ENCODE data around the gene CAPZA1. TPM values are rescaled to one million over a fixed set of nuclear protein-coding genes. Genes with fewer than 3 reads are reported as not detected.
A peak's percentile ranks its signal among the peaks of the same experiment; 100 is the strongest.

Gene CAPZA1
- total and polyA plus RNA-seq, 10 of the 15 experiments (the other 5 are each of a cell fraction or from before 2014, with no cell fraction given), result 187 to 886 (median 278) TPM

DNA sequence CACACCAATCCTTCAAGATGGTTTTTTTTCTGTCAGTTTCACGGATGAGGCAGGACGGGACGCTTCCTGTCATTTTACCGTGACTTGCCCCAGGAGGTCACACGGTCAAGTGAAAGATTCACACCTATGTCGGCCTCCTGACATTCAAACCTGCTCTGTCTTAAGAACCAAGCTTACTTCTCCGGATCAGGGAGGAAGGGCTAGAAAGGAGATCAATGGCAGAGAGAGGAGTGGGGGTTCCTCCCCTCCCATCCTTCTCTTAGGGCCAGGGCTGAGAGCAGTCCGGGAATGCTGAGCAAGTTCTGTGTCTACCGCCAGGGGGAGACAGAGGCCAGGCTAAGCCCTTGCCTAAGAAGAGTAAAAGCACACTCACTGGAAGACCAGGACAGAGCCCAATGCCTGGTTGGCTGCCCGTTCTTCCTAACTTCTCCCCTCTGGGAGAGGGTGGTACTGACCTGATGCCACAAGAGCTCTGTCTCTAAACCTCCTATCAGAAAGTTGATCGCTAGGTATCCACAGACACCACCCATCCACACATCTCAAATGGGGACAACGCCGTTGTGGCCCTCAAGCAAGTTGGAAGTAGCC is 96.6 kb downstream of the CAPZA1 start (continued):
- TF ChIP-seq EZH2 (IDR thresholded peaks at IDR 0.05; ENCODE audit: borderline replicate concordance, control insufficient read depth, low read depth, low read length) (no peak), SREBF2 (IDR thresholded peaks at IDR 0.05; ENCODE audit: low read length) (no peak), IKZF1 (conservative IDR thresholded peaks at IDR 0.05) (peak; percentile 51; the same call in 1 of the 2 replicates), CBFB (IDR thresholded peaks at IDR 0.05; ENCODE audit: low read depth) (no peak), TCF3 (IDR thresholded peaks at IDR 0.05; ENCODE audit: borderline replicate concordance, insufficient read depth, low read depth, low read length) (no peak), TAF1 (IDR thresholded peaks at IDR 0.05; ENCODE audit: borderline replicate concordance, low read depth, low read length) (no peak), SMC3 (IDR thresholded peaks at IDR 0.05; ENCODE audit: borderline replicate concordance, low read length) (peak; percentile 93), EED (IDR thresholded peaks at IDR 0.05; ENCODE audit: low read depth) (peak; percentile 57; the same call in 1 of the 2 replicates), SPI1 (IDR thresholded peaks at IDR 0.05; ENCODE audit: borderline replicate concordance, insufficient read depth, low read depth, low read length) (no peak), TARDBP (IDR thresholded peaks at IDR 0.05; ENCODE audit: borderline replicate concordance) (no peak), TBL1XR1 (IDR thresholded peaks at IDR 0.05; ENCODE audit: low read depth, low read length) (no peak), HDAC2 (IDR thresholded peaks at IDR 0.05) (no peak), RCOR1 (conservative IDR thresholded peaks at IDR 0.05; ENCODE audit: low read depth, low read length) (no peak)
- TF ChIP-seq, protein P1, sequence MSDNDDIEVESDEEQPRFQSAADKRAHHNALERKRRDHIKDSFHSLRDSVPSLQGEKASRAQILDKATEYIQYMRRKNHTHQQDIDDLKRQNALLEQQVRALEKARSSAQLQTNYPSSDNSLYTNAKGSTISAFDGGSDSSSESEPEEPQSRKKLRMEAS (IDR thresholded peaks at IDR 0.05; ENCODE audit: low read depth, low read length), result peak; percentile 31; the same call in 1 of the 2 replicates
- TF ChIP-seq, protein P2, sequence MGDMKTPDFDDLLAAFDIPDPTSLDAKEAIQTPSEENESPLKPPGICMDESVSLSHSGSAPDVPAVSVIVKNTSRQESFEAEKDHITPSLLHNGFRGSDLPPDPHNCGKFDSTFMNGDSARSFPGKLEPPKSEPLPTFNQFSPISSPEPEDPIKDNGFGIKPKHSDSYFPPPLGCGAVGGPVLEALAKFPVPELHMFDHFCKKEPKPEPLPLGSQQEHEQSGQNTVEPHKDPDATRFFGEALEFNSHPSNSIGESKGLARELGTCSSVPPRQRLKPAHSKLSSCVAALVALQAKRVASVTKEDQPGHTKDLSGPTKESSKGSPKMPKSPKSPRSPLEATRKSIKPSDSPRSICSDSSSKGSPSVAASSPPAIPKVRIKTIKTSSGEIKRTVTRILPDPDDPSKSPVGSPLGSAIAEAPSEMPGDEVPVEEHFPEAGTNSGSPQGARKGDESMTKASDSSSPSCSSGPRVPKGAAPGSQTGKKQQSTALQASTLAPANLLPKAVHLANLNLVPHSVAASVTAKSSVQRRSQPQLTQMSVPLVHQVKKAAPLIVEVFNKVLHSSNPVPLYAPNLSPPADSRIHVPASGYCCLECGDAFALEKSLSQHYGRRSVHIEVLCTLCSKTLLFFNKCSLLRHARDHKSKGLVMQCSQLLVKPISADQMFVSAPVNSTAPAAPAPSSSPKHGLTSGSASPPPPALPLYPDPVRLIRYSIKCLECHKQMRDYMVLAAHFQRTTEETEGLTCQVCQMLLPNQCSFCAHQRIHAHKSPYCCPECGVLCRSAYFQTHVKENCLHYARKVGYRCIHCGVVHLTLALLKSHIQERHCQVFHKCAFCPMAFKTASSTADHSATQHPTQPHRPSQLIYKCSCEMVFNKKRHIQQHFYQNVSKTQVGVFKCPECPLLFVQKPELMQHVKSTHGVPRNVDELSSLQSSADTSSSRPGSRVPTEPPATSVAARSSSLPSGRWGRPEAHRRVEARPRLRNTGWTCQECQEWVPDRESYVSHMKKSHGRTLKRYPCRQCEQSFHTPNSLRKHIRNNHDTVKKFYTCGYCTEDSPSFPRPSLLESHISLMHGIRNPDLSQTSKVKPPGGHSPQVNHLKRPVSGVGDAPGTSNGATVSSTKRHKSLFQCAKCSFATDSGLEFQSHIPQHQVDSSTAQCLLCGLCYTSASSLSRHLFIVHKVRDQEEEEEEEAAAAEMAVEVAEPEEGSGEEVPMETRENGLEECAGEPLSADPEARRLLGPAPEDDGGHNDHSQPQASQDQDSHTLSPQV (IDR thresholded peaks at IDR 0.05), result no peak
- TF ChIP-seq, protein P3, sequence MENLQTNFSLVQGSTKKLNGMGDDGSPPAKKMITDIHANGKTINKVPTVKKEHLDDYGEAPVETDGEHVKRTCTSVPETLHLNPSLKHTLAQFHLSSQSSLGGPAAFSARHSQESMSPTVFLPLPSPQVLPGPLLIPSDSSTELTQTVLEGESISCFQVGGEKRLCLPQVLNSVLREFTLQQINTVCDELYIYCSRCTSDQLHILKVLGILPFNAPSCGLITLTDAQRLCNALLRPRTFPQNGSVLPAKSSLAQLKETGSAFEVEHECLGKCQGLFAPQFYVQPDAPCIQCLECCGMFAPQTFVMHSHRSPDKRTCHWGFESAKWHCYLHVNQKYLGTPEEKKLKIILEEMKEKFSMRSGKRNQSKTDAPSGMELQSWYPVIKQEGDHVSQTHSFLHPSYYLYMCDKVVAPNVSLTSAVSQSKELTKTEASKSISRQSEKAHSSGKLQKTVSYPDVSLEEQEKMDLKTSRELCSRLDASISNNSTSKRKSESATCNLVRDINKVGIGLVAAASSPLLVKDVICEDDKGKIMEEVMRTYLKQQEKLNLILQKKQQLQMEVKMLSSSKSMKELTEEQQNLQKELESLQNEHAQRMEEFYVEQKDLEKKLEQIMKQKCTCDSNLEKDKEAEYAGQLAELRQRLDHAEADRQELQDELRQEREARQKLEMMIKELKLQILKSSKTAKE (IDR thresholded peaks at IDR 0.05; ENCODE audit: low read depth, poor library complexity, severe bottlenecking), result no peak
- TF ChIP-seq, protein P4, sequence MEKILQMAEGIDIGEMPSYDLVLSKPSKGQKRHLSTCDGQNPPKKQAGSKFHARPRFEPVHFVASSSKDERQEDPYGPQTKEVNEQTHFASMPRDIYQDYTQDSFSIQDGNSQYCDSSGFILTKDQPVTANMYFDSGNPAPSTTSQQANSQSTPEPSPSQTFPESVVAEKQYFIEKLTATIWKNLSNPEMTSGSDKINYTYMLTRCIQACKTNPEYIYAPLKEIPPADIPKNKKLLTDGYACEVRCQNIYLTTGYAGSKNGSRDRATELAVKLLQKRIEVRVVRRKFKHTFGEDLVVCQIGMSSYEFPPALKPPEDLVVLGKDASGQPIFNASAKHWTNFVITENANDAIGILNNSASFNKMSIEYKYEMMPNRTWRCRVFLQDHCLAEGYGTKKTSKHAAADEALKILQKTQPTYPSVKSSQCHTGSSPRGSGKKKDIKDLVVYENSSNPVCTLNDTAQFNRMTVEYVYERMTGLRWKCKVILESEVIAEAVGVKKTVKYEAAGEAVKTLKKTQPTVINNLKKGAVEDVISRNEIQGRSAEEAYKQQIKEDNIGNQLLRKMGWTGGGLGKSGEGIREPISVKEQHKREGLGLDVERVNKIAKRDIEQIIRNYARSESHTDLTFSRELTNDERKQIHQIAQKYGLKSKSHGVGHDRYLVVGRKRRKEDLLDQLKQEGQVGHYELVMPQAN (conservative IDR thresholded peaks at IDR 0.05), result no peak
- TF ChIP-seq, protein P5, sequence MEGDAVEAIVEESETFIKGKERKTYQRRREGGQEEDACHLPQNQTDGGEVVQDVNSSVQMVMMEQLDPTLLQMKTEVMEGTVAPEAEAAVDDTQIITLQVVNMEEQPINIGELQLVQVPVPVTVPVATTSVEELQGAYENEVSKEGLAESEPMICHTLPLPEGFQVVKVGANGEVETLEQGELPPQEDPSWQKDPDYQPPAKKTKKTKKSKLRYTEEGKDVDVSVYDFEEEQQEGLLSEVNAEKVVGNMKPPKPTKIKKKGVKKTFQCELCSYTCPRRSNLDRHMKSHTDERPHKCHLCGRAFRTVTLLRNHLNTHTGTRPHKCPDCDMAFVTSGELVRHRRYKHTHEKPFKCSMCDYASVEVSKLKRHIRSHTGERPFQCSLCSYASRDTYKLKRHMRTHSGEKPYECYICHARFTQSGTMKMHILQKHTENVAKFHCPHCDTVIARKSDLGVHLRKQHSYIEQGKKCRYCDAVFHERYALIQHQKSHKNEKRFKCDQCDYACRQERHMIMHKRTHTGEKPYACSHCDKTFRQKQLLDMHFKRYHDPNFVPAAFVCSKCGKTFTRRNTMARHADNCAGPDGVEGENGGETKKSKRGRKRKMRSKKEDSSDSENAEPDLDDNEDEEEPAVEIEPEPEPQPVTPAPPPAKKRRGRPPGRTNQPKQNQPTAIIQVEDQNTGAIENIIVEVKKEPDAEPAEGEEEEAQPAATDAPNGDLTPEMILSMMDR (IDR thresholded peaks at IDR 0.05 in 2 of 3, conservative IDR thresholded peaks at IDR 0.05 in 1 of 3; ENCODE audit: control insufficient read depth in 2 of 3, extremely low read depth in 1 of 3, insufficient read depth in 1 of 3, low read depth in 3 of 3, low read length in 3 of 3), result peak; percentile 93 to 99 (median 97); a peak in 5 of 6 replicates
- TF ChIP-seq, protein P6, sequence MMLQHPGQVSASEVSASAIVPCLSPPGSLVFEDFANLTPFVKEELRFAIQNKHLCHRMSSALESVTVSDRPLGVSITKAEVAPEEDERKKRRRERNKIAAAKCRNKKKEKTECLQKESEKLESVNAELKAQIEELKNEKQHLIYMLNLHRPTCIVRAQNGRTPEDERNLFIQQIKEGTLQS (IDR thresholded peaks at IDR 0.05; ENCODE audit: borderline replicate concordance, extremely low read depth, low read depth, low read length), result no peak
